HepG2 (cell line): Measurements from ENCODE around the gene DAZAP1. TPM values are rescaled to one million over a fixed set of nuclear protein-coding genes. Genes with fewer than 3 reads are reported as not detected.

Experiments used
- ATAC-seq: fragments of 200-7000 bp; cut with Tn5 transposase; 3 replicates; pipeline ENCODE4 v1.9.1; 2020; ENCODE audit warnings: mild to moderate bottlenecking, moderate library complexity
- BruUV-seq: library from RNA; stranded (reverse); fragments of 400-500 nt; replicated peaks from 2 replicates; lab custom pipeline; 2021; lab: Mats Ljungman, UMichigan
- CTCF ChIA-PET: fragments of 300-600 bp; formaldehyde crosslinking; extraction: SDS; loops from one replicate; lab custom pipeline; 2021; ENCODE audit warnings: low total read pairs, inconsistent platforms, low intra/inter-chr PET ratio; lab: Yijun Ruan, JAX
- POLR2A ChIA-PET: fragments of 350-600 bp; sonication (Branson Sonifier 250); formaldehyde crosslinking; loops from one replicate; lab custom pipeline; 2020; ENCODE audit warnings: antibody characterized with exemption, inconsistent platforms; lab: Yijun Ruan, JAX
- DNase-seq: peaks from one replicate; pipeline ENCODE4 v3.0.0-alpha.2; 2015; ENCODE audit warnings: low spot score
- FAIRE-seq: peaks from 3 replicates; lab custom pipeline; 2011; peaks lifted over from hg19 to GRCh38; lab: Jason Lieb, UNC
- H2AFZ ChIP-seq: one replicate; pipeline ENCODE4 v1.6.1; 2011; ENCODE audit warnings: low read length, inconsistent platforms
- H3K27ac ChIP-seq: fragments of 300-600 bp; 3 replicates; pipeline ENCODE4 v1.8.0; 2011; ENCODE audit warnings: mixed run types, mild to moderate bottlenecking, mixed read lengths, low read length, inconsistent platforms; ENCODE audit not compliant: insufficient read depth; ENCODE audit errors: extremely low read length
- H3K27me3 ChIP-seq, 2 experiments: fragments of 200-600 bp in 1 of 2; 2 replicates in 1 of 2; 3 replicates in 1 of 2; pipeline versions ENCODE4 v1.6.0 to v1.8.0; 2011; ENCODE audit warnings: low read length in 2 of 2, mild to moderate bottlenecking in 2 of 2, moderate library complexity in 2 of 2, inconsistent platforms in 1 of 2; ENCODE audit not compliant: insufficient read depth in 2 of 2, control insufficient read depth in 1 of 2
- H3K36me3 ChIP-seq, 2 experiments: fragments of 200-600 bp in 1 of 2; replicated peaks in 1 of 2; 2 replicates in 1 of 2; 3 replicates in 1 of 2; pipeline versions ENCODE4 v1.5.1 to v1.8.0; 2011; ENCODE audit warnings: low read length in 2 of 2, inconsistent platforms in 1 of 2; ENCODE audit not compliant: insufficient read depth in 2 of 2, control insufficient read depth in 1 of 2
- H3K4me1 ChIP-seq: 2 replicates; pipeline ENCODE4 v1.5.1; 2012; ENCODE audit warnings: low read length, inconsistent platforms; ENCODE audit not compliant: insufficient read depth
- H3K4me2 ChIP-seq: 2 replicates; pipeline ENCODE4 v1.6.0; 2011; ENCODE audit warnings: low read depth, low read length, inconsistent platforms
- H3K4me3 ChIP-seq, 3 experiments: fragments of 200-600 bp in 1 of 3; sonication (generic), shearing (Covaris generic) in 1 of 3; replicated peaks in 1 of 3; 2 replicates each; pipeline ENCODE4 v1.5.1; 2011 to 2016; ENCODE audit warnings: low read length in 3 of 3, inconsistent platforms in 2 of 3, low read depth in 2 of 3, mild to moderate bottlenecking in 2 of 3, control low read depth in 1 of 3, mixed read lengths in 1 of 3; ENCODE audit not compliant: insufficient read depth in 1 of 3
- H3K79me2 ChIP-seq: one replicate; pipeline ENCODE4 v1.6.1; 2011; ENCODE audit warnings: low read length, inconsistent platforms; ENCODE audit not compliant: insufficient read depth
- H3K9ac ChIP-seq: 2 replicates; pipeline ENCODE4 v1.6.0; 2011; ENCODE audit warnings: mild to moderate bottlenecking, low read depth, low read length, inconsistent platforms; ENCODE audit not compliant: insufficient read depth
- H3K9me3 ChIP-seq: 2 replicates; pipeline ENCODE4 v1.5.1; 2012; ENCODE audit warnings: mild to moderate bottlenecking, low read length
- H4K20me1 ChIP-seq: 2 replicates; pipeline ENCODE4 v1.6.0; 2011; ENCODE audit warnings: inconsistent platforms, mild to moderate bottlenecking, low read length, moderate library complexity; ENCODE audit not compliant: insufficient read depth
- ARNTL ChIP-seq: sonication (generic); formaldehyde crosslinking; IDR thresholded peaks from 2 replicates; pipeline ENCODE4 v1.4.0; 2020; ENCODE audit warnings: mild to moderate bottlenecking, missing genetic modification reagents
- HIC2 ChIP-seq: sonication (generic); formaldehyde crosslinking; IDR thresholded peaks from 2 replicates; pipeline ENCODE4 v1.9.0; 2022; ENCODE audit warnings: low read depth, missing genetic modification reagents
- HNF1A ChIP-seq, 2 experiments: sonication (generic) in 1 of 2; formaldehyde crosslinking in 1 of 2; IDR thresholded peaks; 2 replicates each; pipeline versions ENCODE4 v1.4.0 to v1.6.1; 2016 to 2020; ENCODE audit warnings: borderline replicate concordance in 1 of 2, low read depth in 1 of 2, mild to moderate bottlenecking in 1 of 2, missing genetic modification reagents in 1 of 2
- NR1H2 ChIP-seq: sonication (generic); formaldehyde crosslinking; IDR thresholded peaks from 2 replicates; pipeline ENCODE4 v1.8.1; 2022; ENCODE audit warnings: low read depth, missing genetic modification reagents, borderline replicate concordance
- RBFOX2 ChIP-seq: fragments of 200-400 bp; formaldehyde crosslinking; IDR thresholded peaks from 2 replicates; pipeline ENCODE4 v1.6.1; 2017; ENCODE audit warnings: low read depth, mild to moderate bottlenecking, low read length
- SRSF1 ChIP-seq: fragments of 200-400 bp; formaldehyde crosslinking; optimal IDR thresholded peaks from 2 replicates; pipeline ENCODE3; 2017; ENCODE audit warnings: mild to moderate bottlenecking, low read depth, low read length, moderate library complexity
- ZBTB33 ChIP-seq: sonication (generic); formaldehyde crosslinking; IDR thresholded peaks from 2 replicates; pipeline ENCODE4 v1.4.0; 2020; ENCODE audit warnings: missing genetic modification reagents
- ZBTB38 ChIP-seq: sonication (generic); formaldehyde crosslinking; IDR thresholded peaks from 2 replicates; pipeline ENCODE4 v1.5.1; 2020; ENCODE audit warnings: mild to moderate bottlenecking, missing genetic modification reagents
- ZNF234 ChIP-seq: sonication (generic); formaldehyde crosslinking; conservative IDR thresholded peaks from 2 replicates; pipeline ENCODE4 v1.5.1; 2020; ENCODE audit warnings: mild to moderate bottlenecking, missing genetic modification reagents
- ZNF446 ChIP-seq: sonication (generic); formaldehyde crosslinking; IDR thresholded peaks from 2 replicates; pipeline ENCODE4 v1.5.0; 2020; ENCODE audit warnings: mild to moderate bottlenecking, missing genetic modification reagents
- ZNF605 ChIP-seq: sonication (generic); formaldehyde crosslinking; IDR thresholded peaks from 2 replicates; pipeline ENCODE4 v1.8.0; 2022; ENCODE audit warnings: mild to moderate bottlenecking, missing genetic modification reagents
- ZNF691 ChIP-seq: sonication (generic); formaldehyde crosslinking; IDR thresholded peaks from 2 replicates; pipeline ENCODE4 v1.4.0; 2020; ENCODE audit warnings: missing genetic modification reagents, low read depth, mild to moderate bottlenecking, borderline replicate concordance
- ZNF800 ChIP-seq: sonication (generic); formaldehyde crosslinking; IDR thresholded peaks from 2 replicates; pipeline ENCODE4 v1.4.0; 2020; ENCODE audit warnings: missing genetic modification reagents
- WGBS: methylation state at CpG from one replicate; pipeline ENCODE4 v1.1.6; 2017; ENCODE audit warnings: low lambda C conversion rate; 5-methylcytosine and 5-hydroxymethylcytosine counted together
- in situ Hi-C: cut with HindIII; loops from 2 replicates; pipeline ENCODE4 v1.10.0; 2017; ENCODE audit warnings: low pct_unique_long_range_greater_than_20kb; ENCODE audit not compliant: extremely low pct_ligation_motif_present
- intact Hi-C: fragments of 100-400 bp; cut with micrococcal nuclease; formaldehyde crosslinking; loops from one replicate; pipeline ENCODE4 v1.10.0; 2022; ENCODE audit not compliant: unreplicated experiment
- polyA plus RNA-seq, 8 experiments: library from polyadenylated mRNA; depleted of rRNA in 3 of 8; stranded (reverse) in 7 of 8; unstranded in 1 of 8; fragments of >200 nt; fragmentation: Illumina TruSeq in 4 of 8; extraction: Trizol in 4 of 8; gene quantifications; 2 replicates each; pipeline versions ENCODE4 v1.2.1 to v1.2.3, GENCODE V29; 2011 to 2016; ENCODE audit warnings: low read depth in 4 of 8, missing spikeins in 1 of 8, mixed read lengths in 1 of 8; ENCODE audit not compliant: insufficient read depth in 1 of 8
- total RNA-seq, 5 experiments: library from RNA; depleted of rRNA; stranded (reverse); fragments of >200 nt; fragmentation: Illumina TruSeq; extraction: Trizol; gene quantifications; 2 replicates each; pipeline ENCODE4 v1.2.3, GENCODE V29; 2016; ENCODE audit warnings: low read depth in 1 of 5

The DAZAP1 gene
- total and polyA plus RNA-seq, 2 of the 13 experiments (the other 11 are each of a cell fraction or from before 2014, with no cell fraction given): 63.3 to 79.2 TPM

GRCh38 chr19:1422360-1422759 lies 15.0 kb downstream of the DAZAP1 start:
- Histone ChIP-seq H3K9ac (no peak overlapping the region; the same call in 1 of the 2 replicates), H4K20me1 (peaks cover 33% of the 10 kb centered on the region)
- no peak for TF ChIP-seq RBFOX2
- no peak for TF ChIP-seq ZNF234
- no peak for TF ChIP-seq HIC2 (CRISPR knock-in tag)
- TF ChIP-seq NR1H2 (CRISPR knock-in tag): no peak
- no peak for TF ChIP-seq ZNF605 (CRISPR knock-in tag)
- TF ChIP-seq SRSF1: no peak
- no peak for TF ChIP-seq ZNF800 (CRISPR knock-in tag)
- no peak for TF ChIP-seq ZNF691 (CRISPR knock-in tag)
- no peak for TF ChIP-seq HNF1A (IDR thresholded peaks at IDR 0.05; ENCODE audit: low read depth)
- no peak for TF ChIP-seq HNF1A (CRISPR knock-in tag; IDR thresholded peaks at IDR 0.05; ENCODE audit: borderline replicate concordance)
- TF ChIP-seq ZBTB33 (CRISPR knock-in tag): peak; percentile 94
- TF ChIP-seq ARNTL (CRISPR knock-in tag): no peak
- TF ChIP-seq ZBTB38: 0 out of 2 replicates have a peak, but pooled peaks have one; percentile 7
- TF ChIP-seq ZNF446 (CRISPR knock-in tag): no peak

More at GRCh38 chr19:1422360-1422759, 15.0 kb downstream of the DAZAP1 start:
- intact Hi-C loops (no loop called here), in situ Hi-C loops (no loop called here)
- Histone ChIP-seq H3K27me3 (no peaks in the 10 kb centered on the region), H3K4me3 (no peak overlapping the region), H3K79me2 (peaks cover 55% of the 10 kb centered on the region), H3K4me2 (no peak overlapping the region), H3K9me3 (no peaks in the 10 kb centered on the region), H3K36me3 (peaks cover 32 to 77% of the 10 kb centered on the region in 2 experiments), H3K27ac (peak overlapping the region; percentile 71), H2AFZ (no peak overlapping the region), H3K4me1 (peaks cover 51% of the 10 kb centered on the region)
- POLR2A ChIA-PET: interaction anchor here (2.5 kb wide), 1 partner anchor 9 kb away, joined by 6 read pairs; no protein-coding TSS in a partner anchor
- DNase-seq (no peak), FAIRE-seq (no peak), ATAC-seq (no peak)
- BruUV-seq: no TSS peak
- whole genome bisulfite sequencing: 92% methylated on average over 11 of the region's 16 CpGs
- CTCF ChIA-PET: no interaction called here
